GM12864 (cell line): ENCODE measurements around the gene GJD3.

Experiments used
- DNase-seq: peaks from one replicate; pipeline ENCODE4 v3.0.0-alpha.2; 2011; ENCODE audit warnings: low read depth
- H3K4me3 ChIP-seq: 2 replicates; pipeline ENCODE4 v1.5.1; 2011; ENCODE audit warnings: mild to moderate bottlenecking, low read depth, low read length, control low read depth
- CTCF ChIP-seq: IDR thresholded peaks from 2 replicates; pipeline ENCODE4 v1.5.1; 2011; ENCODE audit warnings: low read depth, mild to moderate bottlenecking, moderate library complexity, low read length, control low read depth, inconsistent platforms; ENCODE audit errors: missing control alignments

The GJD3 gene

GRCh38 chr17:40327735-40328385 is 36.7 kb downstream of the GJD3 start:
- H3K4me3 ChIP-seq: peak overlapping the region; percentile 42; the same call in 1 of the 2 replicates
- TF ChIP-seq CTCF: no peak
- no peak for DNase-seq

- DNase-seq: no peak
- no peak for TF ChIP-seq CTCF
- H3K4me3 ChIP-seq: peak overlapping the region; percentile 42; the same call in 1 of the 2 replicates
Observed at GRCh38 chr17:40327244-40327729, 37.2 kb downstream of the GJD3 start.

GRCh38 chr17:40326832-40327199 is 37.7 kb downstream of the GJD3 start:
- TF ChIP-seq CTCF: no peak
- DNase-seq: no peak
- peak overlapping the region; percentile 42 for H3K4me3 ChIP-seq

- no peak for DNase-seq
- no peak for TF ChIP-seq CTCF
- H3K4me3 ChIP-seq: peak overlapping the region; percentile 42
Observed at GRCh38 chr17:40326014-40326831, 38.3 kb downstream of the GJD3 start.

GRCh38 chr17:40325156-40326013 is 39.2 kb downstream of the GJD3 start:
- TF ChIP-seq CTCF: no peak
- peak overlapping the region; percentile 42 for H3K4me3 ChIP-seq
- DNase-seq: no peak

- H3K4me3 ChIP-seq: peak overlapping the region; percentile 82
- no peak for DNase-seq
- no peak for TF ChIP-seq CTCF
Observed at GRCh38 chr17:40323391-40324381, 40.9 kb downstream of the GJD3 start.
